HepG2 (cell line): ENCODE data around the gene BAHCC1. TPM values are rescaled to one million over a fixed set of nuclear protein-coding genes. Genes with fewer than 3 reads are reported as not detected.

Experiments used
- ATF7-NPFF ChIP-seq: sonication (generic); formaldehyde crosslinking; IDR thresholded peaks from 2 replicates; pipeline ENCODE4 v1.8.1; 2023; ENCODE audit warnings: mild to moderate bottlenecking, low read depth, missing genetic modification reagents, moderate library complexity
- BCL3 ChIP-seq: sonication (generic); formaldehyde crosslinking; IDR thresholded peaks from 2 replicates; pipeline ENCODE4 v1.5.1; 2020; ENCODE audit warnings: mild to moderate bottlenecking, missing genetic modification reagents, moderate library complexity
- EEA1 ChIP-seq: sonication (generic); formaldehyde crosslinking; IDR thresholded peaks from 2 replicates; pipeline ENCODE4 v1.5.1; 2020; ENCODE audit warnings: mild to moderate bottlenecking, missing genetic modification reagents, borderline replicate concordance
- EP300 ChIP-seq, 3 experiments: sonication (generic) in 1 of 3; formaldehyde crosslinking in 1 of 3; IDR thresholded peaks; 2 replicates each; pipeline versions ENCODE4 v1.5.1 to v1.6.1; 2011 to 2020; ENCODE audit warnings: low read depth in 2 of 3, low read length in 2 of 3, borderline replicate concordance in 1 of 3, improper control_type of control experiment in 1 of 3, mild to moderate bottlenecking in 1 of 3, missing genetic modification reagents in 1 of 3, moderate library complexity in 1 of 3
- FOXK2 ChIP-seq: fragments of 450-650 bp; IDR thresholded peaks from 2 replicates; pipeline ENCODE4 v1.6.1; 2016
- HMGXB4 ChIP-seq, 2 experiments: sonication (generic) in 1 of 2; formaldehyde crosslinking in 1 of 2; IDR thresholded peaks; 2 replicates each; pipeline versions ENCODE4 v1.4.0 to v1.6.1; 2018 to 2020; ENCODE audit warnings: missing genetic modification reagents in 2 of 2, borderline replicate concordance in 1 of 2, low read depth in 1 of 2, mild to moderate bottlenecking in 1 of 2, missing biosample characterization in 1 of 2
- HOXA3 ChIP-seq: sonication (generic); formaldehyde crosslinking; IDR thresholded peaks from 2 replicates; pipeline ENCODE4 v1.5.0; 2020; ENCODE audit warnings: missing genetic modification reagents
- PAXIP1 ChIP-seq: sonication (generic); formaldehyde crosslinking; conservative IDR thresholded peaks from 2 replicates; pipeline ENCODE4 v1.4.0; 2020; ENCODE audit warnings: mild to moderate bottlenecking, missing genetic modification reagents, moderate library complexity
- SKIL ChIP-seq: sonication (generic); formaldehyde crosslinking; IDR thresholded peaks from 2 replicates; pipeline ENCODE4 v1.8.0; 2022; ENCODE audit warnings: missing genetic modification reagents, mild to moderate bottlenecking, moderate library complexity, borderline replicate concordance
- TARDBP ChIP-seq: sonication (generic); formaldehyde crosslinking; IDR thresholded peaks from 2 replicates; pipeline ENCODE4 v1.8.0; 2022; ENCODE audit warnings: mild to moderate bottlenecking, missing genetic modification reagents
- ZNF576 ChIP-seq: sonication (generic); formaldehyde crosslinking; IDR thresholded peaks from 2 replicates; pipeline ENCODE4 v1.4.0; 2020; ENCODE audit warnings: mild to moderate bottlenecking, missing genetic modification reagents
- ZNF589 ChIP-seq: sonication (generic); formaldehyde crosslinking; conservative IDR thresholded peaks from 2 replicates; pipeline ENCODE4 v1.8.0; 2022; ENCODE audit warnings: mild to moderate bottlenecking, moderate library complexity, missing genetic modification reagents
- ZNF639 ChIP-seq: conservative IDR thresholded peaks from 2 replicates; pipeline ENCODE4 v1.6.1; 2018; ENCODE audit warnings: missing genetic modification reagents
- ZNF782 ChIP-seq: sonication (generic); formaldehyde crosslinking; IDR thresholded peaks from 2 replicates; pipeline ENCODE4 v1.4.0; 2020; ENCODE audit warnings: missing genetic modification reagents, mild to moderate bottlenecking, borderline replicate concordance
- polyA plus RNA-seq, 8 experiments: library from polyadenylated mRNA; depleted of rRNA in 3 of 8; stranded (reverse) in 7 of 8; unstranded in 1 of 8; fragments of >200 nt; fragmentation: Illumina TruSeq in 4 of 8; extraction: Trizol in 4 of 8; gene quantifications; 2 replicates each; pipeline versions ENCODE4 v1.2.1 to v1.2.3, GENCODE V29; 2011 to 2016; ENCODE audit warnings: low read depth in 4 of 8, missing spikeins in 1 of 8, mixed read lengths in 1 of 8; ENCODE audit not compliant: insufficient read depth in 1 of 8
- total RNA-seq, 5 experiments: library from RNA; depleted of rRNA; stranded (reverse); fragments of >200 nt; fragmentation: Illumina TruSeq; extraction: Trizol; gene quantifications; 2 replicates each; pipeline ENCODE4 v1.2.3, GENCODE V29; 2016; ENCODE audit warnings: low read depth in 1 of 5

BAHCC1 gene
- total and polyA plus RNA-seq, 2 of the 13 experiments (the other 11 are each of a cell fraction or from before 2014, with no cell fraction given), result 1.4 to 1.7 TPM

GRCh38 chr17:81514739-81515529 lies 119.7 kb downstream of the BAHCC1 start (continued):
- 0 out of 2 replicates have a peak, but pooled peaks have one; percentile 30 for TF ChIP-seq ZNF576 (CRISPR knock-in tag)
- peak; percentile 99 for TF ChIP-seq ZNF639 (CRISPR knock-in tag)
- TF ChIP-seq TARDBP (CRISPR knock-in tag), result 0 out of 2 replicates have a peak, but pooled peaks have one; percentile 26
- TF ChIP-seq ZNF589 (CRISPR knock-in tag), result 0 out of 2 replicates have a peak, but pooled peaks have one; percentile 67
- TF ChIP-seq PAXIP1, result 0 out of 2 replicates have a peak, but pooled peaks have one; percentile 13
- TF ChIP-seq HOXA3 (CRISPR knock-in tag), result peak; percentile 47; the same call in 1 of the 2 replicates
- TF ChIP-seq ZNF782 (CRISPR knock-in tag), result 0 out of 2 replicates have a peak, but pooled peaks have one; percentile 57
- no peak for TF ChIP-seq SKIL (CRISPR knock-in tag)
- peak; percentile 19; the same call in 1 of the 2 replicates for TF ChIP-seq BCL3
- peak; percentile 12; the same call in 1 of the 2 replicates for TF ChIP-seq ATF7-NPFF
- peak; percentile 16; the same call in 1 of the 2 replicates for TF ChIP-seq EEA1 (CRISPR knock-in tag)
- peak in 1 of 2 experiments; percentile 29; a peak in 1 of 4 replicates for TF ChIP-seq HMGXB4 (CRISPR knock-in tag; IDR thresholded peaks at IDR 0.05; ENCODE audit: borderline replicate concordance in 1 of 2, low read depth in 1 of 2)
- TF ChIP-seq FOXK2, result no peak
- TF ChIP-seq EP300 (IDR thresholded peaks at IDR 0.05; ENCODE audit: low read depth in 2 of 2, low read length in 2 of 2), result 0 out of 4 replicates have a peak, but pooled peaks of 1 of the 2 experiments have one; percentile 25
- TF ChIP-seq EP300 (CRISPR knock-in tag; IDR thresholded peaks at IDR 0.05; ENCODE audit: borderline replicate concordance), result no peak
